Right atrium auricular region (tissue), 2 donors: ENCODE data around the gene DIP2A. TPM values are rescaled to one million over a fixed set of nuclear protein-coding genes. Genes with fewer than 3 reads are reported as not detected.

ENCODE experiments used
- DNase-seq: peaks from one replicate; pipeline ENCODE4 v3.0.0-alpha.2; 2019; ENCODE audit warnings: low spot score
- H3K27ac ChIP-seq, 2 donors: fragments of 200-600 bp; sonication (generic); 1 replicate in 1 of 2; 2 replicates in 1 of 2; pipeline ENCODE4 v1.5.1; 2016 to 2019
- H3K27me3 ChIP-seq, 2 donors: fragments of 200-600 bp; sonication (generic); one replicate each; pipeline versions ENCODE4 v1.5.1 to v1.6.0; 2017 to 2019
- H3K36me3 ChIP-seq: fragments of 200-600 bp; sonication (generic); one replicate; pipeline ENCODE4 v1.5.1; 2016
- H3K4me1 ChIP-seq, 2 donors: fragments of 200-600 bp; sonication (generic); one replicate each; pipeline versions ENCODE4 v1.5.1 to v1.6.0; 2017 to 2019
- H3K4me3 ChIP-seq, 2 donors: fragments of 200-600 bp; sonication (generic); 1 replicate in 1 of 2; 2 replicates in 1 of 2; pipeline ENCODE4 v1.5.1; 2017 to 2019; ENCODE audit warnings: mild to moderate bottlenecking in 1 of 2, moderate library complexity in 1 of 2
- H3K9me3 ChIP-seq, 2 donors: fragments of 200-600 bp; sonication (generic); one replicate each; pipeline ENCODE4 v1.5.1; 2019
- total RNA-seq, 2 donors: library from RNA; depleted of rRNA; stranded (reverse); fragments of >200 nt; gene quantifications; one replicate each; pipeline ENCODE4 v1.1.0, GENCODE V29; 2016
- TF ChIP-seq, protein P1 (sequence below), 2 donors: fragments of 200-600 bp; sonication (generic); IDR thresholded peaks; one replicate each; pipeline ENCODE4 v1.5.1; 2019; ENCODE audit warnings: antibody characterized with exemption in 2 of 2

Gene DIP2A
- total RNA-seq, 2 donors from 2014 or later: 18.1 to 25.9 TPM

DNA sequence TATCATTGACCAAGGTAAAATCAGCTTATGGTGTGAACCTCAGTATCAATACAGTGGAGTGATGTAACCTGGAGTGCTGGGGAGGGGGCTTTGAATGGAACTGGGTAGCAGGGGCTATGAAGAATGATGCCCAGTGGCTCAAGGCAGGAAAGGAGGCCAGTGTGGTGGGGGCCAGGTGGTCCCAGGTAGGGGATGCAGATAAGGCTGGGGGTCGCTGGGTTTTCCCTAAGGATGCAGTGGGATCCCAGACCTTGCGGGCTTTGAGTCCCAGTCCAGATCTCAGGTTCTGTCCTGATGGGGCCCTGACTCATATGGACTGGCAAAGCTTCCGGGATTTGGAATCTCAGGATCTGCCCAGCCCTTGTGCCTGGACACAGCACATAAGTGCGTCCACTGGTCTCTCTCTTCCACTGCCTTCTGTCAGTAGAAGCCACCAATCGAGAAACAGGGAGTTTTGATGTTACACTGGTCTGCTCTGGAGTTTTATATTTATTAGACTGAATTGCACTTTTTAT lies 94.2 kb downstream of the DIP2A start:
- no peak overlapping the region for H3K27ac ChIP-seq
- peaks cover 0 to 7% of the 10 kb centered on the region in 2 donors for H3K4me1 ChIP-seq
- TF ChIP-seq, protein P1, sequence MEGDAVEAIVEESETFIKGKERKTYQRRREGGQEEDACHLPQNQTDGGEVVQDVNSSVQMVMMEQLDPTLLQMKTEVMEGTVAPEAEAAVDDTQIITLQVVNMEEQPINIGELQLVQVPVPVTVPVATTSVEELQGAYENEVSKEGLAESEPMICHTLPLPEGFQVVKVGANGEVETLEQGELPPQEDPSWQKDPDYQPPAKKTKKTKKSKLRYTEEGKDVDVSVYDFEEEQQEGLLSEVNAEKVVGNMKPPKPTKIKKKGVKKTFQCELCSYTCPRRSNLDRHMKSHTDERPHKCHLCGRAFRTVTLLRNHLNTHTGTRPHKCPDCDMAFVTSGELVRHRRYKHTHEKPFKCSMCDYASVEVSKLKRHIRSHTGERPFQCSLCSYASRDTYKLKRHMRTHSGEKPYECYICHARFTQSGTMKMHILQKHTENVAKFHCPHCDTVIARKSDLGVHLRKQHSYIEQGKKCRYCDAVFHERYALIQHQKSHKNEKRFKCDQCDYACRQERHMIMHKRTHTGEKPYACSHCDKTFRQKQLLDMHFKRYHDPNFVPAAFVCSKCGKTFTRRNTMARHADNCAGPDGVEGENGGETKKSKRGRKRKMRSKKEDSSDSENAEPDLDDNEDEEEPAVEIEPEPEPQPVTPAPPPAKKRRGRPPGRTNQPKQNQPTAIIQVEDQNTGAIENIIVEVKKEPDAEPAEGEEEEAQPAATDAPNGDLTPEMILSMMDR (IDR thresholded peaks at IDR 0.05): no peak
- DNase-seq: no peak
- H3K27me3 ChIP-seq: no peaks in the 10 kb centered on the region
- H3K36me3 ChIP-seq: peaks cover 60% of the 10 kb centered on the region
- H3K9me3 ChIP-seq: no peaks in the 10 kb centered on the region
- no peak overlapping the region for H3K4me3 ChIP-seq

GRCh38 chr21:46553993-46554392 lies 95.3 kb downstream of the DIP2A start:
- TF ChIP-seq, protein P1 (IDR thresholded peaks at IDR 0.05): no peak
- DNase-seq: no peak
- H3K36me3 ChIP-seq: peaks cover 56% of the 10 kb centered on the region
- H3K27me3 ChIP-seq: no peaks in the 10 kb centered on the region
- peak overlapping the region in 1 of 2 donors; percentile 80 for H3K27ac ChIP-seq
- H3K9me3 ChIP-seq: no peaks in the 10 kb centered on the region
- no peak overlapping the region for H3K4me3 ChIP-seq
- peaks cover 0 to 8% of the 10 kb centered on the region in 2 donors for H3K4me1 ChIP-seq

DNA sequence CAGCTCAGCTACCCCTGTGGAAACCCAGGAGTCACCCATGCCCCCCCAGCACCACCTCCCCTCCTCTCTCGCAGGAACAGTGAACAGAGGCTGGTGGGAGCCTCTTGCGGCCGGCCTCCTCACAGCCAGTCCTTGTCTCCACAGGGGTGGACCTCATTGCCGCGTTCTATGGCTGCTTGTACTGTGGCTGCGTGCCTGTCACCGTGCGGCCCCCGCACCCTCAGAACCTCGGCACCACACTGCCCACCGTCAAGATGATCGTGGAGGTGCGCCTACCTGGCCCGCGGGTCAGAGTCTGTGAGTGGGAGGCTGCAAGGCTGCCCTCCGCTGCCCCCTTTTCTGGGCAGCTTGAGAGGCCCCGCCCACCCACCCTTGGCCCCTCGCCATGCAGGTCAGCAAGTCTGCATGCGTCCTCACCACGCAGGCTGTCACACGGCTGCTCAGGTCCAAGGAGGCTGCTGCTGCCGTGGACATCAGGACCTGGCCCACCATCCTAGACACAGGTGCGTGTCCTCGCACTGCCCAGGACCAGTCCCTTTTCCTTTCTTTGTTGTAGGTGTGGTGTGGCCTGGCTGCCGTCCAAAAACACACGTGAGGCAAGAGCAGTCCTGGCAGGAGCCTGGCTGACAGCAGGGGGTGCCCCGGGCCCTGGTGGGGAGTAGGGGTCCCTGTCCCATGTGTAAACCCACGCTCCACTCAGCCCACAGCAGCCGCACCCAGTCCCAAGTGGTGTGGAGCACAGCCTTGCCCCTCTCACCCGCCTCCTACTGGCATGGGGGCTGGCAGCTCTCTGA lies 95.9 kb downstream of the DIP2A start:
- peak overlapping the region; percentile 78 to 80 for H3K27ac ChIP-seq
- TF ChIP-seq, protein P1 (IDR thresholded peaks at IDR 0.05): no peak

DNA sequence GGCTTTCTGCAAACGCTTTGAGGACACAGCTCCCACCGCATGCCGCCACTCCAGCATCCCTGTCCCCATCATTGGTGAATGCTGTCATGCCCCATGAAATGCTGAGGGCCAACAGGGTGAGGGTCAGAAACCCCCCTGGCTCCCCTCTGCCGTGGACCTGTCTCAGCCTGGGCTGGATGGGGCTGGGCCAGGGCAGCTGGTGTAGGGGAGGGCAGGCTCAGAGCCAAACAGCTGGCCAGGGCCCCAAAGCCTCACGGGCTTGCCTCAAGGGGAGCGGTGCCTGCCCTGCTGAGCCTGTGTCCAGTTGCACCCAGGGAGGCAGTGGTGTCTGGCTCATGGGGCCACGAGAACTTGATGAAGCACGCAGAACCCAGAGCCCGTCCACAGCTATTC lies 96.5 kb downstream of the DIP2A start:
- peak; percentile 49 for DNase-seq
- TF ChIP-seq, protein P1 (IDR thresholded peaks at IDR 0.05): no peak
- H3K27ac ChIP-seq: peak overlapping the region; percentile 78 to 80
- H3K36me3 ChIP-seq: peaks cover 65% of the 10 kb centered on the region
- no peaks in the 10 kb centered on the region for H3K9me3 ChIP-seq
- no peaks in the 10 kb centered on the region for H3K27me3 ChIP-seq
- peaks cover 0 to 18% of the 10 kb centered on the region in 2 donors for H3K4me1 ChIP-seq
- H3K4me3 ChIP-seq: no peak overlapping the region

More for the DNA sequence above, 95.9 kb downstream of the DIP2A start:
- Histone ChIP-seq H3K27me3 (no peaks in the 10 kb centered on the region), H3K4me1 (peaks cover 0 to 14% of the 10 kb centered on the region in 2 donors), H3K36me3 (peaks cover 62% of the 10 kb centered on the region), H3K9me3 (no peaks in the 10 kb centered on the region), H3K4me3 (no peak overlapping the region)
- DNase-seq: no peak

- Histone ChIP-seq H3K36me3 (peaks cover 64% of the 10 kb centered on the region), H3K4me1 (peaks cover 0 to 18% of the 10 kb centered on the region in 2 donors), H3K4me3 (no peak overlapping the region), H3K9me3 (no peaks in the 10 kb centered on the region), H3K27ac (peak overlapping the region; percentile 78 to 80), H3K27me3 (no peaks in the 10 kb centered on the region)
- DNase-seq: peak; percentile 58
- TF ChIP-seq, protein P1 (IDR thresholded peaks at IDR 0.05): no peak
Observed at GRCh38 chr21:46555678-46556077, 97.0 kb downstream of the DIP2A start.
